ENCODE data around the gene RNASEL. TPM values are rescaled to one million over a fixed set of nuclear protein-coding genes. Genes with fewer than 3 reads are reported as not detected.
A peak's percentile ranks its signal among the peaks of the same experiment; 100 is the strongest.

Gene RNASEL
- total RNA-seq, 2 donors from 2014 or later = 4.3 to 7.4 TPM

- H3K4me3 Mint-ChIP-seq = no peak overlapping the region
- H3K36me3 Mint-ChIP-seq (ENCODE audit: low read depth) = no peaks in the 10 kb centered on the region
- no peaks in the 10 kb centered on the region for H3K9me3 ChIP-seq (ENCODE audit: control insufficient read depth, low read length, poor library complexity, severe bottlenecking)
- peaks cover 48% of the 10 kb centered on the region for H3K4me1 Mint-ChIP-seq
- ATAC-seq = no peak
- no peak for DNase-seq
- peak overlapping the region; percentile 84 for H3K27ac Mint-ChIP-seq
- no peaks in the 10 kb centered on the region for H3K27me3 Mint-ChIP-seq
Observed at GRCh38 chr1:182628657-182629056, 39.6 kb upstream of the RNASEL start.

- Mint-ChIP-seq H3K27me3 (no peaks in the 10 kb centered on the region), H3K4me1 (peaks cover 47% of the 10 kb centered on the region)
Observed at GRCh38 chr1:182627622-182628021, 38.6 kb upstream of the RNASEL start.

GRCh38 chr1:182626527-182626926 lies 37.5 kb upstream of the RNASEL start:
- Mint-ChIP-seq H3K27ac (peak overlapping the region; percentile 37), H3K27me3 (no peaks in the 10 kb centered on the region), H3K4me1 (peaks cover 41% of the 10 kb centered on the region), H3K36me3 (ENCODE audit: low read depth) (no peaks in the 10 kb centered on the region), H3K4me3 (no peak overlapping the region)
- DNase-seq (no peak), ATAC-seq (no peak)
- H3K9me3 ChIP-seq (ENCODE audit: control insufficient read depth, low read length, poor library complexity, severe bottlenecking) = no peaks in the 10 kb centered on the region

More at GRCh38 chr1:182627622-182628021, 38.6 kb upstream of the RNASEL start:
- DNase-seq (no peak), ATAC-seq (no peak)
- Mint-ChIP-seq H3K4me3 (no peak overlapping the region), H3K36me3 (ENCODE audit: low read depth) (no peaks in the 10 kb centered on the region), H3K27ac (peak overlapping the region; percentile 29)
- no peaks in the 10 kb centered on the region for H3K9me3 ChIP-seq (ENCODE audit: control insufficient read depth, low read length, poor library complexity, severe bottlenecking)

- Mint-ChIP-seq H3K27me3 (no peaks in the 10 kb centered on the region), H3K4me3 (no peak overlapping the region), H3K4me1 (peaks cover 39% of the 10 kb centered on the region), H3K27ac (peak overlapping the region; percentile 37), H3K36me3 (ENCODE audit: low read depth) (no peaks in the 10 kb centered on the region)
- ATAC-seq (no peak), DNase-seq (no peak)
- H3K9me3 ChIP-seq (ENCODE audit: control insufficient read depth, low read length, poor library complexity, severe bottlenecking) = no peaks in the 10 kb centered on the region
Observed at GRCh38 chr1:182625719-182626504, 36.9 kb upstream of the RNASEL start.

- Mint-ChIP-seq H3K27me3 (no peaks in the 10 kb centered on the region), H3K27ac (no peak overlapping the region), H3K36me3 (ENCODE audit: low read depth) (no peaks in the 10 kb centered on the region), H3K4me1 (peaks cover 30% of the 10 kb centered on the region), H3K4me3 (no peak overlapping the region)
- no peaks in the 10 kb centered on the region for H3K9me3 ChIP-seq (ENCODE audit: control insufficient read depth, low read length, poor library complexity, severe bottlenecking)
- DNase-seq (no peak), ATAC-seq (no peak)
Observed at GRCh38 chr1:182625024-182625423, 36.0 kb upstream of the RNASEL start.

- H3K27ac Mint-ChIP-seq = no peak overlapping the region
- ATAC-seq (no peak), DNase-seq (no peak)
- no peak overlapping the region for H3K4me3 Mint-ChIP-seq
- peaks cover 25% of the 10 kb centered on the region for H3K4me1 Mint-ChIP-seq
- no peaks in the 10 kb centered on the region for H3K27me3 Mint-ChIP-seq
- no peaks in the 10 kb centered on the region for H3K36me3 Mint-ChIP-seq (ENCODE audit: low read depth)
- H3K9me3 ChIP-seq (ENCODE audit: control insufficient read depth, low read length, poor library complexity, severe bottlenecking) = no peaks in the 10 kb centered on the region
Observed at GRCh38 chr1:182624577-182624976, 35.5 kb upstream of the RNASEL start.

GRCh38 chr1:182622901-182623528 lies 34.0 kb upstream of the RNASEL start:
- Mint-ChIP-seq H3K27ac (peak overlapping the region; percentile 61), H3K4me3 (no peak overlapping the region), H3K4me1 (peaks cover 27% of the 10 kb centered on the region), H3K36me3 (ENCODE audit: low read depth) (no peaks in the 10 kb centered on the region), H3K27me3 (no peaks in the 10 kb centered on the region)
- DNase-seq = no peak
- ATAC-seq = no peak
- H3K9me3 ChIP-seq (ENCODE audit: control insufficient read depth, low read length, poor library complexity, severe bottlenecking) = peaks cover 3% of the 10 kb centered on the region

- no peak overlapping the region for H3K27ac Mint-ChIP-seq
- H3K36me3 Mint-ChIP-seq (ENCODE audit: low read depth) = no peaks in the 10 kb centered on the region
- H3K4me1 Mint-ChIP-seq = peaks cover 32% of the 10 kb centered on the region
- H3K9me3 ChIP-seq (ENCODE audit: control insufficient read depth, low read length, poor library complexity, severe bottlenecking) = peaks cover 3% of the 10 kb centered on the region
- H3K27me3 Mint-ChIP-seq = no peaks in the 10 kb centered on the region
- ATAC-seq (no peak), DNase-seq (no peak)
- H3K4me3 Mint-ChIP-seq = no peak overlapping the region
Observed at GRCh38 chr1:182621906-182622305, 32.9 kb upstream of the RNASEL start.

GRCh38 chr1:182620924-182621585 lies 32.0 kb upstream of the RNASEL start:
- no peaks in the 10 kb centered on the region for H3K36me3 Mint-ChIP-seq (ENCODE audit: low read depth)
- peaks cover 37% of the 10 kb centered on the region for H3K4me1 Mint-ChIP-seq
- H3K9me3 ChIP-seq (ENCODE audit: control insufficient read depth, low read length, poor library complexity, severe bottlenecking) = peaks cover 3% of the 10 kb centered on the region
- DNase-seq (no peak), ATAC-seq (no peak)
- H3K27ac Mint-ChIP-seq = no peak overlapping the region
- H3K4me3 Mint-ChIP-seq = no peak overlapping the region
- H3K27me3 Mint-ChIP-seq = no peaks in the 10 kb centered on the region

- H3K4me1 Mint-ChIP-seq = peaks cover 35% of the 10 kb centered on the region
- DNase-seq = no peak
- H3K4me3 Mint-ChIP-seq = no peak overlapping the region
- H3K27me3 Mint-ChIP-seq = peaks cover 15% of the 10 kb centered on the region
- H3K27ac Mint-ChIP-seq = peak overlapping the region; percentile 94
- no peaks in the 10 kb centered on the region for H3K36me3 Mint-ChIP-seq (ENCODE audit: low read depth)
- H3K9me3 ChIP-seq (ENCODE audit: control insufficient read depth, low read length, poor library complexity, severe bottlenecking) = peaks cover 3% of the 10 kb centered on the region
- no peak for ATAC-seq
Observed at GRCh38 chr1:182617734-182618351, 28.8 kb upstream of the RNASEL start.

GRCh38 chr1:182617014-182617429 lies 28.0 kb upstream of the RNASEL start:
- no peak for DNase-seq
- peaks cover 35% of the 10 kb centered on the region for H3K4me1 Mint-ChIP-seq
- H3K27me3 Mint-ChIP-seq = peaks cover 23% of the 10 kb centered on the region

GRCh38 chr1:182616130-182617013 lies 27.3 kb upstream of the RNASEL start:
- H3K9me3 ChIP-seq (ENCODE audit: control insufficient read depth, low read length, poor library complexity, severe bottlenecking) = peaks cover 3% of the 10 kb centered on the region
- DNase-seq (peak; percentile 71 to 89 (median 82)), ATAC-seq (peak; percentile 93)
- peak overlapping the region; percentile 94 for H3K27ac Mint-ChIP-seq
- H3K4me3 Mint-ChIP-seq = peak overlapping the region; percentile 85
- H3K36me3 Mint-ChIP-seq (ENCODE audit: low read depth) = no peaks in the 10 kb centered on the region
- peaks cover 35% of the 10 kb centered on the region for H3K4me1 Mint-ChIP-seq
- peaks cover 25% of the 10 kb centered on the region for H3K27me3 Mint-ChIP-seq

More at GRCh38 chr1:182617014-182617429, 28.0 kb upstream of the RNASEL start:
- Mint-ChIP-seq H3K4me3 (peak overlapping the region; percentile 85), H3K27ac (peak overlapping the region; percentile 94), H3K36me3 (ENCODE audit: low read depth) (no peaks in the 10 kb centered on the region)
- ATAC-seq = no peak
- peaks cover 3% of the 10 kb centered on the region for H3K9me3 ChIP-seq (ENCODE audit: control insufficient read depth, low read length, poor library complexity, severe bottlenecking)

Data from T-helper 17 cell (primary cell).